K562 (cell line): ENCODE results near the gene SRGAP3. TPM values are rescaled to one million over a fixed set of nuclear protein-coding genes. Genes with fewer than 3 reads are reported as not detected.

ENCODE experiments used
- CTBP1 ChIP-seq: fragments of 450-650 bp; IDR thresholded peaks from 2 replicates; pipeline ENCODE4 v1.6.1; 2016; ENCODE audit warnings: borderline replicate concordance
- ETV6 ChIP-seq, 3 experiments: fragments of 150-350 bp in 1 of 3; sonication (generic) in 1 of 3; formaldehyde crosslinking in 1 of 3; IDR thresholded peaks; 2 replicates each; pipeline versions ENCODE4 v1.6.1 to v1.8.0; 2014 to 2022; ENCODE audit warnings: borderline replicate concordance in 2 of 3, low read depth in 2 of 3, antibody characterized with exemption in 1 of 3, low read length in 1 of 3, mild to moderate bottlenecking in 1 of 3, missing genetic modification reagents in 1 of 3
- POLR2AphosphoS2 ChIP-seq: IDR thresholded peaks from 2 replicates; pipeline ENCODE4 v1.6.1; 2012; ENCODE audit warnings: low read length, improper control_type of control experiment
- TCF3 ChIP-seq: sonication (generic); formaldehyde crosslinking; IDR thresholded peaks from 2 replicates; pipeline ENCODE4 v1.4.0; 2020; ENCODE audit warnings: mild to moderate bottlenecking, missing genetic modification reagents
- ZBTB8A ChIP-seq: fragments of 450-650 bp; IDR thresholded peaks from 2 replicates; pipeline ENCODE4 v1.6.1; 2018; ENCODE audit warnings: mild to moderate bottlenecking, moderate library complexity; ENCODE audit not compliant: partially characterized antibody
- ZEB2 ChIP-seq: fragments of 450-650 bp; IDR thresholded peaks from 2 replicates; pipeline ENCODE4 v1.6.1; 2016
- ZNF76 ChIP-seq: fragments of 250-450 bp; sonication (Bioruptor Pico); IDR thresholded peaks from 2 replicates; pipeline ENCODE4 v1.4.0; 2020; ENCODE audit warnings: mild to moderate bottlenecking, moderate library complexity, borderline replicate concordance
- polyA plus RNA-seq, 8 experiments: library from polyadenylated mRNA; depleted of rRNA in 4 of 8; stranded (reverse) in 5 of 8; unstranded in 3 of 8; fragments of >200 nt; fragmentation: Nextera tagmentation in 2 of 8; fragmentation: Illumina TruSeq in 1 of 8; extraction: Ambion mirVana in 2 of 8; extraction: Trizol in 1 of 8; gene quantifications; 2 replicates each; pipeline versions ENCODE4 v1.2.1 to v1.2.3, GENCODE V29; 2011 to 2014; ENCODE audit warnings: inconsistent platforms in 1 of 8, missing spikeins in 1 of 8
- total RNA-seq, 7 experiments: library from RNA; depleted of rRNA in 6 of 7; stranded (reverse); fragments of >200 nt in 6 of 7; fragmentation: Illumina TruSeq in 2 of 7; extraction: Trizol in 2 of 7; gene quantifications; 2 replicates each; pipeline versions ENCODE4 v1.2.1 to v1.2.3, GENCODE V29; 2011 to 2021; ENCODE audit warnings: low replicate concordance in 1 of 7
- TF ChIP-seq, protein P1 (sequence below), 2 experiments: fragments of 450-650 bp; IDR thresholded peaks; 2 replicates each; pipeline ENCODE4 v1.6.1; 2016; ENCODE audit warnings: mild to moderate bottlenecking in 2 of 2, borderline replicate concordance in 1 of 2, low read depth in 1 of 2, moderate library complexity in 1 of 2
- TF ChIP-seq, protein P2 (sequence below): fragments of 450-650 bp; formaldehyde crosslinking; IDR thresholded peaks from 2 replicates; pipeline ENCODE4 v1.4.0; 2020; ENCODE audit warnings: mild to moderate bottlenecking

The SRGAP3 gene
- total and polyA plus RNA-seq, 9 of the 15 experiments (the other 6 are each of a cell fraction or from before 2014, with no cell fraction given), result 0.11 to 0.85 (median 0.35) TPM; not detected in 2

DNA sequence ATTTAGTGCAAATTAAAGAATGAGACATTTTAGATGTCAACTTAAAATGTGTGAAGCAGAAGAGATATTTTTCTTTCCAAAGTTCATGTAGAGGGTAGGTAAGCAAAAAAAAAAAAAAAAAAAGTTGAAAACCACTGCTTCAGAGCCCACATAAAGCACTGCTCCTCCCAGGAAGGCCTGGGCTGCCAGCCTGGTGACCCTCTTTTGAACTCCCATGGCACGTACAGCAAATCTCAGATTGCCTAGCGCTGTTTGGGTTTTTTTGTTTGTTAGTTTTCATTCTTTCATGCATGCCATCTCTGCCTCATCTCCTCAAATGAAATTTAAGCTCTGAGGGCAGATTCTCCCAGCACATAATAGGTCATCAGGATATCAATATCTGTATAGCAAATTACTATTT, 120.1 kb downstream of the SRGAP3 start (continued):
- TF ChIP-seq, protein P1, sequence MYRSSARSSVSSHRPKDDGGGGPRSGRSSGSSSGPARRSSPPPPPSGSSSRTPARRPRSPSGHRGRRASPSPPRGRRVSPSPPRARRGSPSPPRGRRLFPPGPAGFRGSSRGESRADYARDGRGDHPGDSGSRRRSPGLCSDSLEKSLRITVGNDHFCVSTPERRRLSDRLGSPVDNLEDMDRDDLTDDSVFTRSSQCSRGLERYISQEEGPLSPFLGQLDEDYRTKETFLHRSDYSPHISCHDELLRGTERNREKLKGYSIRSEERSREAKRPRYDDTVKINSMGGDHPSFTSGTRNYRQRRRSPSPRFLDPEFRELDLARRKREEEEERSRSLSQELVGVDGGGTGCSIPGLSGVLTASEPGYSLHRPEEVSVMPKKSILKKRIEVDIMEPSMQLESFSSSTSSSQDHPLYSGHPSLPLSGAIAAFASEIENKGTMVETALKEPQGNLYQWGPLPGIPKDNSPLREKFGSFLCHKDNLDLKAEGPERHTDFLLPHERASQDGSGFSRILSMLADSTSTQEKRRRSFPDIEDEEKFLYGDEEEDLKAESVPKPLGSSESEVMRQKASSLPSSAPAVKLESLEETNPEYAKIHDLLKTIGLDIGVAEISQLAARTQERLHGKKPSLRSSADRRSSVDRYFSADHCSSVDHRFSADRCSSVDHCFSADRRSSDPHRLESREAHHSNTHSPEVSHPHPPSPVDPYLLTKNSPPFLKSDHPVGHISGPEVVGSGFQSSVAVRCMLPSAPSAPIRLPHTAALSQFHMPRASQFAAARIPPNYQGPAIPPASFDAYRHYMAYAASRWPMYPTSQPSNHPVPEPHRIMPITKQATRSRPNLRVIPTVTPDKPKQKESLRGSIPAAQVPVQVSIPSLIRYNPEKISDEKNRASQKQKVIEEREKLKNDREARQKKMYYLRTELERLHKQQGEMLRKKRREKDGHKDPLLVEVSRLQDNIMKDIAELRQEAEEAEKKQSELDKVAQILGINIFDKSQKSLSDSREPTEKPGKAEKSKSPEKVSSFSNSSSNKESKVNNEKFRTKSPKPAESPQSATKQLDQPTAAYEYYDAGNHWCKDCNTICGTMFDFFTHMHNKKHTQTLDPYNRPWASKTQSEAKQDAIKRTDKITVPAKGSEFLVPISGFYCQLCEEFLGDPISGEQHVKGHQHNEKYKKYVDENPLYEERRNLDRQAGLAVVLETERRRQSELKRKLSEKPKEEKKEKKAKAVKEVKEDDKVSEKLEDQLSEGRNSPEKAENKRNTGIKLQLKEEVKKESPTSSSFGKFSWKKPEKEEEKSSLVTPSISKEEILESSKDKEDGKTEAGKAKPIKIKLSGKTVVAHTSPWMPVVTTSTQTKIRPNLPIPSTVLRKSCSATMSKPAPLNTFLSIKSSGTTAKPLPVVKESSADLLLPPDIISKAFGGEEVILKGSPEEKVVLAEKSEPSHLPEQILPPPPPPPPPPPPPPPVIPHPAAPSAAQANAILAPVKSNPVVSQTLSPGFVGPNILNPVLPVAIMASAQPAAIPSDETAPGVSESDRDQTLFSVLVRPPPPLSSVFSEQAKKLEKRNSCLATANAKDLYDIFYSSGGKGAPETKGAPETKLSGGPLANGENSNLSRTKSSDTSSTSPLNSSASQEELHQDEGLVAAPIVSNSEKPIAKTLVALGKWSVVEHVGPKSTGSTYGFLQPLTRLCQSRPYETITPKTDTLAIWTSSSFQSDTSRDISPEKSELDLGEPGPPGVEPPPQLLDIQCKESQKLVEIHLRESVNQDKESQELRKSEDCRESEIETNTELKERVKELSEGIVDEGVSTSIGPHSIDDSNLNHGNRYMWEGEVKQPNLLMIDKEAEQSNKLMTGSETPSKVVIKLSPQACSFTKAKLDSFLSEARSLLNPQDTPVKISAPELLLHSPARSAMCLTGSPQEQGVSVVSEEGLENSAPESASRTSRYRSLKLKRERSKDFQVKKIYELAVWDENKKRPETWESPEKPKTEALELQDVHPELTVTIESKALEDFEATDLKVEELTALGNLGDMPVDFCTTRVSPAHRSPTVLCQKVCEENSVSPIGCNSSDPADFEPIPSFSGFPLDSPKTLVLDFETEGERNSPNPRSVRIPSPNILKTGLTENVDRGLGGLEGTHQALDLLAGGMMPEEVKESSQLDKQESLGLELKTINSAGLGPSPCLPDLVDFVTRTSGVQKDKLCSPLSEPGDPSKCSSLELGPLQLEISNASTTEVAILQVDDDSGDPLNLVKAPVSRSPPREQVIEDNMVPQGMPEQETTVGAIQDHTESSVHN (IDR thresholded peaks at IDR 0.05; ENCODE audit: borderline replicate concordance in 1 of 2, low read depth in 1 of 2), result no peak
- TF ChIP-seq CTBP1 (no peak), ZBTB8A (no peak), ZNF76 (no peak), TCF3 (no peak), ZEB2 (no peak), ETV6 (IDR thresholded peaks at IDR 0.05; ENCODE audit: borderline replicate concordance in 1 of 2, low read depth in 2 of 2, low read length in 1 of 2) (no peak), ETV6 (CRISPR knock-in tag; IDR thresholded peaks at IDR 0.05; ENCODE audit: borderline replicate concordance) (no peak), POLR2AphosphoS2 (no peak)
- TF ChIP-seq, protein P2, sequence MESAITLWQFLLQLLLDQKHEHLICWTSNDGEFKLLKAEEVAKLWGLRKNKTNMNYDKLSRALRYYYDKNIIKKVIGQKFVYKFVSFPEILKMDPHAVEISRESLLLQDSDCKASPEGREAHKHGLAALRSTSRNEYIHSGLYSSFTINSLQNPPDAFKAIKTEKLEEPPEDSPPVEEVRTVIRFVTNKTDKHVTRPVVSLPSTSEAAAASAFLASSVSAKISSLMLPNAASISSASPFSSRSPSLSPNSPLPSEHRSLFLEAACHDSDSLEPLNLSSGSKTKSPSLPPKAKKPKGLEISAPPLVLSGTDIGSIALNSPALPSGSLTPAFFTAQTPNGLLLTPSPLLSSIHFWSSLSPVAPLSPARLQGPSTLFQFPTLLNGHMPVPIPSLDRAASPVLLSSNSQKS (CRISPR knock-in tag), result no peak
- TF ChIP-seq, all 486 proteins: peak for 0
